MCF 10A (cell line): ENCODE measurements around the gene CAPN10. TPM values are rescaled to one million over a fixed set of nuclear protein-coding genes. Genes with fewer than 3 reads are reported as not detected.

Experiments used
- BruUV-seq: library from RNA; stranded (reverse); fragments of 400-500 nt; replicated peaks from 2 replicates; lab custom pipeline; 2021; lab: Mats Ljungman, UMichigan
- CTCF ChIA-PET: fragments of 300-600 bp; sonication (Branson Sonifier 250); formaldehyde crosslinking; extraction: SDS; loops from one replicate; lab custom pipeline; 2021; ENCODE audit warnings: antibody characterized with exemption, inconsistent platforms; lab: Yijun Ruan, JAX
- POLR2A ChIA-PET: fragments of 300-600, 350-650 bp; sonication (Branson Sonifier 250); formaldehyde crosslinking; extraction: SDS; loops from one replicate; lab custom pipeline; 2020; ENCODE audit warnings: antibody characterized with exemption, inconsistent platforms; lab: Yijun Ruan, JAX
- DNase-seq: peaks from one replicate; pipeline ENCODE4 v3.0.0-alpha.2; 2018; ENCODE audit not compliant: unreplicated experiment
- H3K27ac Mint-ChIP-seq: one replicate; pipeline ENCODE4 v1.8.0; 2022; ENCODE audit warnings: mild to moderate bottlenecking, low read depth, mixed read lengths; ENCODE audit not compliant: unreplicated experiment
- H3K27me3 Mint-ChIP-seq: one replicate; pipeline ENCODE4 v1.8.0; 2022; ENCODE audit warnings: mixed read lengths; ENCODE audit not compliant: insufficient read depth, unreplicated experiment
- H3K36me3 Mint-ChIP-seq: one replicate; pipeline ENCODE4 v1.8.0; 2022; ENCODE audit warnings: mild to moderate bottlenecking, moderate library complexity, mixed read lengths; ENCODE audit not compliant: insufficient read depth, unreplicated experiment
- H3K4me1 Mint-ChIP-seq: one replicate; pipeline ENCODE4 v1.8.0; 2022; ENCODE audit warnings: mixed read lengths; ENCODE audit not compliant: insufficient read depth, unreplicated experiment
- H3K4me3 Mint-ChIP-seq: one replicate; pipeline ENCODE4 v1.8.0; 2022; ENCODE audit warnings: mild to moderate bottlenecking, moderate library complexity, mixed read lengths; ENCODE audit not compliant: unreplicated experiment
- H3K9me3 Mint-ChIP-seq: one replicate; pipeline ENCODE4 v1.8.0; 2022; ENCODE audit warnings: mixed read lengths; ENCODE audit not compliant: unreplicated experiment
- CTCF ChIP-seq: fragments of 200-600 bp; IDR thresholded peaks from one replicate; pipeline ENCODE4 v1.8.0; 2022; ENCODE audit warnings: antibody characterized with exemption, mild to moderate bottlenecking; ENCODE audit not compliant: unreplicated experiment
- intact Hi-C: fragments of 100-400 bp; cut with micrococcal nuclease; formaldehyde crosslinking; loops from 2 replicates; pipeline ENCODE4 v1.14.1; 2022
- total RNA-seq: library from RNA; stranded (reverse); gene quantifications from 2 replicates; pipeline ENCODE4 v1.2.3, GENCODE V29; 2022

Gene CAPN10
- total RNA-seq, 1 experiment from 2014 or later, result 27.6 TPM

- H3K27ac Mint-ChIP-seq, result peak overlapping the region; percentile 70
- H3K4me3 Mint-ChIP-seq, result no peak overlapping the region
- DNase-seq, result no peak
- H3K4me1 Mint-ChIP-seq, result peaks cover 29% of the 10 kb centered on the region
- intact Hi-C loops, result no loop called here
- CTCF ChIA-PET, result no interaction called here
- TF ChIP-seq CTCF, result no peak
- no peaks in the 10 kb centered on the region for H3K27me3 Mint-ChIP-seq
- BruUV-seq, result no TSS peak
- no peaks in the 10 kb centered on the region for H3K9me3 Mint-ChIP-seq
- POLR2A ChIA-PET, result interaction anchor here (1.2 kb wide), 1 partner anchor 16 kb away, joined by 3 read pairs; no protein-coding TSS in a partner anchor
- peaks cover 22% of the 10 kb centered on the region for H3K36me3 Mint-ChIP-seq
These were observed 9.9 kb upstream of the CAPN10 start for GRCh38 chr2:240576436-240577205.

- no TSS peak for BruUV-seq
- H3K9me3 Mint-ChIP-seq, result no peaks in the 10 kb centered on the region
- intact Hi-C loops, result no loop called here
- CTCF ChIA-PET, result interaction anchor here (0.5 to 1.0 kb wide), 2 partner anchors 12 to 682 kb away, joined by 3 read pairs; no protein-coding TSS in a partner anchor
- H3K4me3 Mint-ChIP-seq, result no peak overlapping the region
- H3K36me3 Mint-ChIP-seq, result peaks cover 22% of the 10 kb centered on the region
- DNase-seq, result no peak
- TF ChIP-seq CTCF, result no peak
- no peaks in the 10 kb centered on the region for H3K27me3 Mint-ChIP-seq
- peaks cover 37% of the 10 kb centered on the region for H3K4me1 Mint-ChIP-seq
- peak overlapping the region; percentile 70 for H3K27ac Mint-ChIP-seq
- POLR2A ChIA-PET, result interaction anchor here (0.7 to 4.8 kb wide), 4 partner anchors 8 to 18 kb away, joined by 3 to 87 read pairs (median 26); partner anchors contain the start of genes ANKMY1, CAPN10, DUSP28 and RNPEPL1
These were observed 9.0 kb upstream of the CAPN10 start for GRCh38 chr2:240577281-240578109.

GRCh38 chr2:240578110-240578450, 8.5 kb upstream of the CAPN10 start:
- POLR2A ChIA-PET, result interaction anchor here (0.7 to 4.8 kb wide), 4 partner anchors 8 to 18 kb away, joined by 3 to 87 read pairs (median 26); partner anchors contain the start of genes ANKMY1, CAPN10, DUSP28 and RNPEPL1
- TF ChIP-seq CTCF, result no peak
- H3K27me3 Mint-ChIP-seq, result no peaks in the 10 kb centered on the region
- H3K27ac Mint-ChIP-seq, result no peak overlapping the region
- H3K36me3 Mint-ChIP-seq, result peaks cover 22% of the 10 kb centered on the region
- no peaks in the 10 kb centered on the region for H3K9me3 Mint-ChIP-seq
- CTCF ChIA-PET, result interaction anchor here (0.5 to 1.0 kb wide), 2 partner anchors 12 to 681 kb away, joined by 3 read pairs; no protein-coding TSS in a partner anchor
- no peak for DNase-seq
- intact Hi-C loops, result no loop called here
- H3K4me3 Mint-ChIP-seq, result no peak overlapping the region
- peaks cover 41% of the 10 kb centered on the region for H3K4me1 Mint-ChIP-seq
- TSS peak; percentile 38 for BruUV-seq
